Aorta (tissue), 5 donors: ENCODE results near the gene TBC1D19. TPM values are rescaled to one million over a fixed set of nuclear protein-coding genes. Genes with fewer than 3 reads are reported as not detected.
"Not testable (repeated sequence)": the region's sequence is repeated elsewhere in the genome, so short reads cannot be mapped to it uniquely, and the experiment has no call there.

Source experiments
- ATAC-seq: fragments of 200-7000 bp; cut with Tn5 transposase; one replicate; pipeline ENCODE4 v1.9.1; 2022; ENCODE audit warnings: moderate library complexity; ENCODE audit not compliant: low FRiP score
- DNase-seq, 2 donors: peaks; one replicate each; pipeline ENCODE4 v3.0.0-alpha.2; 2020
- H3K27ac ChIP-seq, 2 donors: one replicate each; pipeline ENCODE4 v1.5.1; 2013; ENCODE audit warnings: low read length in 2 of 2, mild to moderate bottlenecking in 2 of 2, moderate library complexity in 2 of 2, control low read depth in 1 of 2, inconsistent platforms in 1 of 2, low read depth in 1 of 2
- H3K27me3 ChIP-seq, 2 donors: one replicate each; pipeline ENCODE4 v1.6.1; 2013; ENCODE audit warnings: control low read depth in 1 of 2, low read length in 1 of 2, mild to moderate bottlenecking in 1 of 2, moderate library complexity in 1 of 2; ENCODE audit not compliant: insufficient read depth in 2 of 2, control insufficient read depth in 1 of 2
- H3K36me3 ChIP-seq, 2 donors: one replicate each; pipeline ENCODE4 v1.6.1; 2013; ENCODE audit warnings: control low read depth in 1 of 2, low read length in 1 of 2, mild to moderate bottlenecking in 1 of 2; ENCODE audit not compliant: insufficient read depth in 2 of 2, control insufficient read depth in 1 of 2
- H3K4me1 ChIP-seq, 2 donors: one replicate each; pipeline ENCODE4 v1.6.1; 2013; ENCODE audit warnings: low read length in 2 of 2, control low read depth in 1 of 2, mild to moderate bottlenecking in 1 of 2, moderate library complexity in 1 of 2; ENCODE audit not compliant: insufficient read depth in 2 of 2, control insufficient read depth in 1 of 2
- H3K4me3 ChIP-seq, 2 donors: one replicate each; pipeline ENCODE4 v1.5.1; 2013; ENCODE audit warnings: low read length in 2 of 2, control low read depth in 1 of 2, mild to moderate bottlenecking in 1 of 2
- H3K9me3 ChIP-seq: one replicate; pipeline ENCODE4 v1.6.1; 2013; ENCODE audit warnings: mild to moderate bottlenecking, low read length; ENCODE audit not compliant: control insufficient read depth
- WGBS, 2 donors: extraction: QIAGEN DNeasy Blood & Tissue Kit; methylation state at CpG; one replicate each; pipeline ENCODE4 v1.1.7; 2013; 5-methylcytosine and 5-hydroxymethylcytosine counted together
- intact Hi-C, 2 donors: fragments of 100-400 bp; cut with DNase I; formaldehyde crosslinking; loops; one replicate each; pipeline versions ENCODE4 v1.14.2 to v1.15.0; 2022
- polyA plus RNA-seq, 2 donors: library from polyadenylated mRNA; stranded (reverse); fragments of 200-250 nt; gene quantifications; one replicate each; pipeline ENCODE4 v1.2.3, GENCODE V29; 2013
- total RNA-seq, 2 donors: library from RNA; stranded (reverse); fragmentation: NEBNext Ultra II Directional; extraction: Animal tissue kit (Norgen Biotek cat#: 25700); gene quantifications; one replicate each; pipeline ENCODE4 v1.2.1, GENCODE V29; 2021
- donor health status: healthy with polysubstance abuse.
- donor health status: Bipolar disorder and iron deficiency.
- donor health status: DM: no; HTN: no; CAD: no.
- donor health status: DM: no; HTN: no; CAD: no.
- donor health status: DM: yes; HTN: yes; CAD: no.

TBC1D19 gene
- total and polyA plus RNA-seq, 4 donors = 2.9 to 13.2 (median 7.1) TPM

GRCh38 chr4:26589705-26590104 lies 5.8 kb downstream of the TBC1D19 start:
- Histone ChIP-seq H3K9me3 (no peaks in the 10 kb centered on the region), H3K27me3 (no peaks in the 10 kb centered on the region), H3K4me1 (no peaks in the 10 kb centered on the region), H3K4me3 (no peak overlapping the region), H3K36me3 (no peaks in the 10 kb centered on the region), H3K27ac (no peak overlapping the region)
- intact Hi-C loops = no loop called here
- 44 to 55% methylated on average over 2 of the region's 2 CpGs for WGBS, 2 donors
- DNase-seq (no peak), ATAC-seq (no peak)

- Histone ChIP-seq H3K4me3 (no peak overlapping the region), H3K27ac (no peak overlapping the region), H3K4me1 (no peaks in the 10 kb centered on the region), H3K27me3 (no peaks in the 10 kb centered on the region), H3K36me3 (no peaks in the 10 kb centered on the region), H3K9me3 (no peaks in the 10 kb centered on the region)
- no peak for ATAC-seq
- DNase-seq = no peak
- intact Hi-C loops = no loop called here
- 81 to 89% methylated on average over 2 of the region's 2 CpGs for WGBS, 2 donors
Measured at GRCh38 chr4:26590639-26591038, 6.8 kb downstream of the TBC1D19 start.

- H3K27ac ChIP-seq, H3K27me3 ChIP-seq, DNase-seq, ATAC-seq, H3K4me1 ChIP-seq, H3K36me3 ChIP-seq, H3K4me3 ChIP-seq, intact Hi-C loops, H3K9me3 ChIP-seq: not testable (repeated sequence)
- 95 to 98% methylated on average over 3 of the region's 3 CpGs for WGBS, 2 donors
Measured at GRCh38 chr4:26593557-26593956, 9.7 kb downstream of the TBC1D19 start.

GRCh38 chr4:26594371-26594770 lies 10.5 kb downstream of the TBC1D19 start:
- no peaks in the 10 kb centered on the region for H3K36me3 ChIP-seq
- H3K4me3 ChIP-seq = no peak overlapping the region
- no peak overlapping the region for H3K27ac ChIP-seq
- DNase-seq = no peak
- no peak for ATAC-seq
- no peaks in the 10 kb centered on the region for H3K4me1 ChIP-seq
- 92 to 93% methylated on average over 5 of the region's 5 CpGs for WGBS, 2 donors
- no peaks in the 10 kb centered on the region for H3K27me3 ChIP-seq
- no peaks in the 10 kb centered on the region for H3K9me3 ChIP-seq
- intact Hi-C loops = no loop called here

- intact Hi-C loops = no loop called here
- no peak for ATAC-seq
- Histone ChIP-seq H3K27me3 (no peaks in the 10 kb centered on the region), H3K4me1 (no peaks in the 10 kb centered on the region), H3K4me3 (no peak overlapping the region), H3K9me3 (no peaks in the 10 kb centered on the region), H3K36me3 (no peaks in the 10 kb centered on the region), H3K27ac (no peak overlapping the region)
- DNase-seq = no peak
- 91 to 94% methylated on average over 6 of the region's 6 CpGs for WGBS, 2 donors
Measured at GRCh38 chr4:26594778-26595177, 10.9 kb downstream of the TBC1D19 start.

GRCh38 chr4:26596843-26597242 lies 13.0 kb downstream of the TBC1D19 start:
- intact Hi-C loops = no loop called here
- WGBS, 2 donors = 42 to 44% methylated on average over 1 of the region's 1 CpG

GRCh38 chr4:26601204-26601603 lies 17.3 kb downstream of the TBC1D19 start:
- intact Hi-C loops = no loop called here
- no peaks in the 10 kb centered on the region for H3K9me3 ChIP-seq
- H3K27me3 ChIP-seq = no peaks in the 10 kb centered on the region
- no peaks in the 10 kb centered on the region for H3K36me3 ChIP-seq
- ATAC-seq (no peak), DNase-seq (no peak)
- H3K27ac ChIP-seq = no peak overlapping the region
- no peak overlapping the region for H3K4me3 ChIP-seq
- H3K4me1 ChIP-seq = no peaks in the 10 kb centered on the region
- 97 to 99% methylated on average over 1 of the region's 1 CpG for WGBS, 2 donors

More at GRCh38 chr4:26596843-26597242, 13.0 kb downstream of the TBC1D19 start:
- Histone ChIP-seq H3K4me1 (no peaks in the 10 kb centered on the region), H3K27me3 (no peaks in the 10 kb centered on the region), H3K36me3 (no peaks in the 10 kb centered on the region), H3K27ac (no peak overlapping the region), H3K9me3 (no peaks in the 10 kb centered on the region), H3K4me3 (no peak overlapping the region)
- ATAC-seq (no peak), DNase-seq (no peak)

- Histone ChIP-seq H3K27me3 (no peaks in the 10 kb centered on the region), H3K36me3 (no peaks in the 10 kb centered on the region), H3K9me3 (no peaks in the 10 kb centered on the region), H3K4me3 (no peak overlapping the region), H3K4me1 (no peaks in the 10 kb centered on the region), H3K27ac (no peak overlapping the region)
- ATAC-seq = no peak
- 34 to 47% methylated on average over 2 of the region's 2 CpGs for WGBS, 2 donors
- no peak for DNase-seq
- intact Hi-C loops = no loop called here
Measured at GRCh38 chr4:26607776-26608175, 23.9 kb downstream of the TBC1D19 start.

GRCh38 chr4:26609391-26609790 lies 25.5 kb downstream of the TBC1D19 start:
- peaks cover 0 to 1% of the 10 kb centered on the region in 2 donors for H3K4me1 ChIP-seq
- no peak for ATAC-seq

More at GRCh38 chr4:26609391-26609790, 25.5 kb downstream of the TBC1D19 start:
- no peak overlapping the region for H3K27ac ChIP-seq
- no peak overlapping the region for H3K4me3 ChIP-seq
- H3K36me3 ChIP-seq = no peaks in the 10 kb centered on the region
- H3K27me3 ChIP-seq = no peaks in the 10 kb centered on the region
- no peak for DNase-seq
- intact Hi-C loops = no loop called here
- H3K9me3 ChIP-seq = no peaks in the 10 kb centered on the region
